ENCODE results near the gene ACSL1.

Gene ACSL1

GRCh38 chr4:184792950-184793555 lies 32.7 kb downstream of the ACSL1 start:
- Histone ChIP-seq H3K9ac (ENCODE audit: low read length) (no peak overlapping the region), H3K4me3 (ENCODE audit: insufficient read depth, low read length, poor library complexity, severe bottlenecking) (no peak overlapping the region), H3K9me3 (ENCODE audit: insufficient read depth, low read length) (no peaks in the 10 kb centered on the region), H3K79me2 (ENCODE audit: insufficient read depth, low read length) (no peaks in the 10 kb centered on the region), H3F3A (ENCODE audit: insufficient read depth) (no peaks in the 10 kb centered on the region), H3K27ac (ENCODE audit: low read depth, low read length) (no peak overlapping the region), H3K36me3 (ENCODE audit: low read length) (no peaks in the 10 kb centered on the region), H3K9me2 (replicated peaks; ENCODE audit: insufficient read depth, low read length) (no peaks in the 10 kb centered on the region), H2AFZ (ENCODE audit: low read depth, low read length, severe bottlenecking) (no peak overlapping the region), H3K4me2 (ENCODE audit: low read depth, low read length, poor library complexity, severe bottlenecking) (no peak overlapping the region), H3K27me3 (ENCODE audit: low read length) (no peaks in the 10 kb centered on the region), H4K20me1 (ENCODE audit: low read depth, low read length) (no peaks in the 10 kb centered on the region)
- TF ChIP-seq EZH2phosphoT487 (conservative IDR thresholded peaks at IDR 0.05; ENCODE audit: low read length) = no peak
- no peak for TF ChIP-seq CTCF (IDR thresholded peaks at IDR 0.05; ENCODE audit: insufficient read depth, low read length, poor library complexity, severe bottlenecking)

DNA sequence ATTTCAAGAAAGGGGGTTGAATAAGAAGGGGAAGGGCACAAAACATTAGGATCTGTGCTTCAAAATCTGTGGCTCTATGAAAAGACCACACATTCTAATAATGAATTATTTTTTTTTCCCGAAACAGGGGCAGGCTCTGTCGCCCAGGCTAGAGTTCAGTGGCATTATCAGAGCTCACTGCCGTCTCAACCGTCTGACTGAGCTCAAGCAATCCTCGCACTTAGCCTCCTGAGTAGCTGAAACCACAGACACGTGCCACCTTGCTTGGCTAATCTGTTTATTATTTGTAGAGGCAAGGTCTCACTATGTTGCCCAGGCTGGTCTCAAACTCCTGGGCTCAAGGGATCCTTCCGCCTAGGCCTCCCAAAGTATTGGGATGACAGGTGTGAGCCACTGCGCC lies 33.4 kb downstream of the ACSL1 start:
- TF ChIP-seq EZH2phosphoT487 (conservative IDR thresholded peaks at IDR 0.05; ENCODE audit: low read length) (no peak), CTCF (IDR thresholded peaks at IDR 0.05; ENCODE audit: insufficient read depth, low read length, poor library complexity, severe bottlenecking) (no peak)
- H3K79me2 ChIP-seq (ENCODE audit: insufficient read depth, low read length) = no peaks in the 10 kb centered on the region
- H3K27me3 ChIP-seq (ENCODE audit: low read length) = no peaks in the 10 kb centered on the region
- H3K9ac ChIP-seq (ENCODE audit: low read length) = no peak overlapping the region
- H4K20me1 ChIP-seq (ENCODE audit: low read depth, low read length) = no peaks in the 10 kb centered on the region
- H3K9me3 ChIP-seq (ENCODE audit: insufficient read depth, low read length) = no peaks in the 10 kb centered on the region
- no peak overlapping the region for H3K4me2 ChIP-seq (ENCODE audit: low read depth, low read length, poor library complexity, severe bottlenecking)
- no peaks in the 10 kb centered on the region for H3F3A ChIP-seq (ENCODE audit: insufficient read depth)
- H2AFZ ChIP-seq (ENCODE audit: low read depth, low read length, severe bottlenecking) = no peak overlapping the region
- H3K36me3 ChIP-seq (ENCODE audit: low read length) = no peaks in the 10 kb centered on the region
- H3K27ac ChIP-seq (ENCODE audit: low read depth, low read length) = no peak overlapping the region
- no peak overlapping the region for H3K4me3 ChIP-seq (ENCODE audit: insufficient read depth, low read length, poor library complexity, severe bottlenecking)
- H3K9me2 ChIP-seq (replicated peaks; ENCODE audit: insufficient read depth, low read length) = no peaks in the 10 kb centered on the region

GRCh38 chr4:184790826-184791225 lies 34.9 kb downstream of the ACSL1 start:
- Histone ChIP-seq H3K4me2 (ENCODE audit: low read depth, low read length, poor library complexity, severe bottlenecking) (no peak overlapping the region), H3K27ac (ENCODE audit: low read depth, low read length) (no peak overlapping the region), H3F3A (ENCODE audit: insufficient read depth) (no peaks in the 10 kb centered on the region), H3K4me3 (ENCODE audit: insufficient read depth, low read length, poor library complexity, severe bottlenecking) (no peak overlapping the region), H3K27me3 (ENCODE audit: low read length) (no peaks in the 10 kb centered on the region), H3K79me2 (ENCODE audit: insufficient read depth, low read length) (no peaks in the 10 kb centered on the region), H3K36me3 (ENCODE audit: low read length) (no peaks in the 10 kb centered on the region), H3K9me2 (replicated peaks; ENCODE audit: insufficient read depth, low read length) (no peaks in the 10 kb centered on the region), H2AFZ (ENCODE audit: low read depth, low read length, severe bottlenecking) (no peak overlapping the region), H3K9me3 (ENCODE audit: insufficient read depth, low read length) (no peaks in the 10 kb centered on the region), H4K20me1 (ENCODE audit: low read depth, low read length) (no peaks in the 10 kb centered on the region), H3K9ac (ENCODE audit: low read length) (no peak overlapping the region)
- TF ChIP-seq EZH2phosphoT487 (conservative IDR thresholded peaks at IDR 0.05; ENCODE audit: low read length) (no peak), CTCF (IDR thresholded peaks at IDR 0.05; ENCODE audit: insufficient read depth, low read length, poor library complexity, severe bottlenecking) (no peak)

All from SU-DHL-6 (cell line).